NCI-H2196 (cell line): ENCODE results near the gene ARSB.
"Not testable (repeated sequence)": the region's sequence is repeated elsewhere in the genome, so short reads cannot be mapped to it uniquely, and the experiment has no call there.

Experiments
- DNase-seq: peaks from one replicate; lab custom pipeline; 2025; ENCODE audit not compliant: unreplicated experiment; lab: John Stamatoyannopoulos, UW

The ARSB gene

GRCh38 chr5:78907255-78907891 lies 77.7 kb downstream of the ARSB start:
- no peak for DNase-seq

- DNase-seq, result no peak
Measured at GRCh38 chr5:78905084-78905938, 79.8 kb downstream of the ARSB start.

- no peak for DNase-seq
Measured at GRCh38 chr5:78903861-78904260, 81.2 kb downstream of the ARSB start.

GRCh38 chr5:78903353-78903752 lies 81.8 kb downstream of the ARSB start:
- no peak for DNase-seq

- DNase-seq, result no peak
Measured at GRCh38 chr5:78899922-78900362, 85.2 kb downstream of the ARSB start.

- no peak for DNase-seq
Measured at GRCh38 chr5:78896132-78896531, 89.0 kb downstream of the ARSB start.

GRCh38 chr5:78895616-78896015 lies 89.5 kb downstream of the ARSB start:
- DNase-seq, result no peak

- no peak for DNase-seq
Measured at GRCh38 chr5:78893940-78894677, 91.0 kb downstream of the ARSB start.

GRCh38 chr5:78890667-78891379 lies 94.3 kb downstream of the ARSB start:
- no peak for DNase-seq

- no peak for DNase-seq
Measured at GRCh38 chr5:78889369-78890140, 95.6 kb downstream of the ARSB start.

- no peak for DNase-seq
Measured at GRCh38 chr5:78888580-78889368, 96.3 kb downstream of the ARSB start.

GRCh38 chr5:78887384-78888118 lies 97.6 kb downstream of the ARSB start:
- no peak for DNase-seq

- no peak for DNase-seq
Measured at GRCh38 chr5:78886341-78887230, 98.5 kb downstream of the ARSB start.

GRCh38 chr5:78881884-78882283 lies 103.2 kb downstream of the ARSB start:
- DNase-seq, result no peak

GRCh38 chr5:78879516-78879915 lies 105.6 kb downstream of the ARSB start:
- no peak for DNase-seq

GRCh38 chr5:78866076-78866475 lies 119.0 kb downstream of the ARSB start:
- DNase-seq, result not testable (repeated sequence)

- no peak for DNase-seq
Measured at GRCh38 chr5:78858364-78858763, 126.7 kb downstream of the ARSB start.

GRCh38 chr5:78855026-78855425 lies 130.1 kb downstream of the ARSB start:
- DNase-seq, result no peak
